ENCODE results near the gene CLTC.

DNA sequence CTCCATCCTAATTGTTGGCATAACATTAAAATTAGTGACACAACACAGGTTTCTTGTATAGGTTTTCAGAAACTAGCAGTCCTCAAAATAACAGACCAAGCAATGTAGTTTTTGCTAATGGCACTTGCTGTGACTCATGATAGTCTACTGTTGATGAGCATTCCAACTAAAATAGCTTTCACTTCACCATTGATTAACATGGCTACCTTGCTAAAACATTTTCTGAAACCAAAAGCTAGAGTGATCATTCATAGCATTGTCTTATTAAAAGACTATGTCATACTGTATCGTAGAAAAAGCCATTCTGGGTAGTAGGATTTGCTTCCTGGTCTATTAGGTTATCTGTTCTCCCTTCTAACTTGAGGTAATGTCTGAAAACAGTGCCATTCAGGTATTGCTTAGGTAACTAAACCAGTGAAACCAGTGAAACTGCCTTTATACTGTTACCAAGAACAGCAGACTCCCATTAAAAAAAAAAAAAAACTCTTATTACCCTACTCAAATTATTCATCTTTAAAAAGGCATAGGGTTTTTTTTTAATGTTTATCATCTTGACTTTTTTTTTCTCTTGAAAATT lies 2.5 kb upstream of the CLTC start:
- TF ChIP-seq, protein P1, sequence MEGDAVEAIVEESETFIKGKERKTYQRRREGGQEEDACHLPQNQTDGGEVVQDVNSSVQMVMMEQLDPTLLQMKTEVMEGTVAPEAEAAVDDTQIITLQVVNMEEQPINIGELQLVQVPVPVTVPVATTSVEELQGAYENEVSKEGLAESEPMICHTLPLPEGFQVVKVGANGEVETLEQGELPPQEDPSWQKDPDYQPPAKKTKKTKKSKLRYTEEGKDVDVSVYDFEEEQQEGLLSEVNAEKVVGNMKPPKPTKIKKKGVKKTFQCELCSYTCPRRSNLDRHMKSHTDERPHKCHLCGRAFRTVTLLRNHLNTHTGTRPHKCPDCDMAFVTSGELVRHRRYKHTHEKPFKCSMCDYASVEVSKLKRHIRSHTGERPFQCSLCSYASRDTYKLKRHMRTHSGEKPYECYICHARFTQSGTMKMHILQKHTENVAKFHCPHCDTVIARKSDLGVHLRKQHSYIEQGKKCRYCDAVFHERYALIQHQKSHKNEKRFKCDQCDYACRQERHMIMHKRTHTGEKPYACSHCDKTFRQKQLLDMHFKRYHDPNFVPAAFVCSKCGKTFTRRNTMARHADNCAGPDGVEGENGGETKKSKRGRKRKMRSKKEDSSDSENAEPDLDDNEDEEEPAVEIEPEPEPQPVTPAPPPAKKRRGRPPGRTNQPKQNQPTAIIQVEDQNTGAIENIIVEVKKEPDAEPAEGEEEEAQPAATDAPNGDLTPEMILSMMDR (IDR thresholded peaks at IDR 0.05): no peak
- no peak for TF ChIP-seq ZFX (IDR thresholded peaks at IDR 0.05; ENCODE audit: borderline replicate concordance)

Measured in 22Rv1 (cell line).